GM19397 (cell line): Measurements from ENCODE around the gene CTNND2.

Source experiments
- ATAC-seq: cut with Tn5 transposase; IDR thresholded peaks from one replicate; pipeline ENCODE4 v1.9.1; 2021; ENCODE audit warnings: mild to moderate bottlenecking, moderate library complexity; ENCODE audit not compliant: unreplicated experiment

Gene CTNND2

GRCh38 chr5:10977011-10977410 is 927.2 kb downstream of the CTNND2 start:
- ATAC-seq, result no peak

GRCh38 chr5:10975945-10976344 is 928.3 kb downstream of the CTNND2 start:
- no peak for ATAC-seq

- no peak for ATAC-seq
Measured at GRCh38 chr5:10974850-10975249, 929.4 kb downstream of the CTNND2 start.

GRCh38 chr5:10973316-10973715 is 930.9 kb downstream of the CTNND2 start:
- ATAC-seq, result no peak

- ATAC-seq, result no peak
Measured at GRCh38 chr5:10969684-10970180, 934.5 kb downstream of the CTNND2 start.

- no peak for ATAC-seq
Measured at GRCh38 chr5:10964806-10965205, 939.4 kb downstream of the CTNND2 start.

- ATAC-seq, result no peak
Measured at GRCh38 chr5:10958728-10959127, 945.5 kb downstream of the CTNND2 start.

GRCh38 chr5:10949856-10950630 is 954.2 kb downstream of the CTNND2 start:
- ATAC-seq, result no peak

- no peak for ATAC-seq
Measured at GRCh38 chr5:10946050-10946449, 958.2 kb downstream of the CTNND2 start.

GRCh38 chr5:10941900-10942299 is 962.3 kb downstream of the CTNND2 start:
- ATAC-seq, result no peak

- no peak for ATAC-seq
Measured at GRCh38 chr5:10936081-10936855, 968.0 kb downstream of the CTNND2 start.

- no peak for ATAC-seq
Measured at GRCh38 chr5:10935536-10935935, 968.7 kb downstream of the CTNND2 start.

- ATAC-seq, result no peak
Measured at GRCh38 chr5:10934783-10935355, 969.4 kb downstream of the CTNND2 start.

GRCh38 chr5:10933121-10933520 is 971.1 kb downstream of the CTNND2 start:
- ATAC-seq, result no peak

- no peak for ATAC-seq
Measured at GRCh38 chr5:10932426-10932825, 971.8 kb downstream of the CTNND2 start.

- no peak for ATAC-seq
Measured at GRCh38 chr5:10927608-10928007, 976.6 kb downstream of the CTNND2 start.

GRCh38 chr5:10923310-10923709 is 980.9 kb downstream of the CTNND2 start:
- no peak for ATAC-seq
